ENCODE results near the gene ZDHHC3. TPM values are rescaled to one million over a fixed set of nuclear protein-coding genes. Genes with fewer than 3 reads are reported as not detected.

ZDHHC3 gene
- total and polyA plus RNA-seq, 3 donors from 2014 or later = 122 to 248 (median 164) TPM

DNA sequence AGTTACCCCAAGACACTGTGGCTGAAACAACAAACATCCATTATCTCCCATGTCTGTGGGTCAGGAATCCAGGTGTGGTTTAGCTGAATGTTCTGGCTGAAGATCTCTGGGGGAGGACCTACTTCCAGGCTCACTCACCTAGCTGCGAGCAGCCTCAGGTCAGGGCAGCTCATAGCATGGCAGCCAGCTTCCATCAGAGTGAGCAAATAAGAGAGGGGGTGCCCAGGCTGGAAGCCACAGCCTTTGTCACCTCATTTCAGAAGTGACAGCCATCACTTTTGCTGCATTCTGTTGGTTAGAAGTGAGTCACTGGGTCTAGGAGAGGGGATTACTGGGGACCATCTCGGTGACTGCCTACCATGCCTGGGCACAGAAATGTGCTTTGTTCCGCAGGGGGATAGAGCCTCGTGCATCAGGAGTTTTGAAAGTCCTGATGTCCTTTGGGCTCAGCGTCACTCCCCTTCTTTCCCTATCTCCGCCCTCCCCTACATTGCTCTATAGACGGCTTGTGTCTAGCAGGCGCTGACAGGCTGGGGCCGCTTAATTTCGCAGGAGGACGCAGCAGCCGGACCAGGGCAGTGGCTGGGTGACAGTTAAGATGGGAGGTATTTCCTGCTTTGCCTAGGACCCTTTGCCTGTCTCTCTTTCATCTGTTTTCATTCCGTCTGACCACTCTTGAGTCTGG is 76.1 kb downstream of the ZDHHC3 start:
- H3K27me3 ChIP-seq = no peaks in the 10 kb centered on the region
- H3K4me1 ChIP-seq = no peaks in the 10 kb centered on the region
- DNase-seq = no peak
- WGBS, 2 donors = 78 to 83% methylated on average over 13 of the region's 13 CpGs
- TF ChIP-seq POLR2A (IDR thresholded peaks at IDR 0.05) = no peak
- TF ChIP-seq, protein P1, sequence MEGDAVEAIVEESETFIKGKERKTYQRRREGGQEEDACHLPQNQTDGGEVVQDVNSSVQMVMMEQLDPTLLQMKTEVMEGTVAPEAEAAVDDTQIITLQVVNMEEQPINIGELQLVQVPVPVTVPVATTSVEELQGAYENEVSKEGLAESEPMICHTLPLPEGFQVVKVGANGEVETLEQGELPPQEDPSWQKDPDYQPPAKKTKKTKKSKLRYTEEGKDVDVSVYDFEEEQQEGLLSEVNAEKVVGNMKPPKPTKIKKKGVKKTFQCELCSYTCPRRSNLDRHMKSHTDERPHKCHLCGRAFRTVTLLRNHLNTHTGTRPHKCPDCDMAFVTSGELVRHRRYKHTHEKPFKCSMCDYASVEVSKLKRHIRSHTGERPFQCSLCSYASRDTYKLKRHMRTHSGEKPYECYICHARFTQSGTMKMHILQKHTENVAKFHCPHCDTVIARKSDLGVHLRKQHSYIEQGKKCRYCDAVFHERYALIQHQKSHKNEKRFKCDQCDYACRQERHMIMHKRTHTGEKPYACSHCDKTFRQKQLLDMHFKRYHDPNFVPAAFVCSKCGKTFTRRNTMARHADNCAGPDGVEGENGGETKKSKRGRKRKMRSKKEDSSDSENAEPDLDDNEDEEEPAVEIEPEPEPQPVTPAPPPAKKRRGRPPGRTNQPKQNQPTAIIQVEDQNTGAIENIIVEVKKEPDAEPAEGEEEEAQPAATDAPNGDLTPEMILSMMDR (IDR thresholded peaks at IDR 0.05) = no peak
- H3K36me3 ChIP-seq (ENCODE audit: low read depth, missing control alignments) = no peaks in the 10 kb centered on the region
- H3K4me3 ChIP-seq = no peak overlapping the region
- H3K9me3 ChIP-seq = no peaks in the 10 kb centered on the region
- no peak overlapping the region for H3K27ac ChIP-seq
- intact Hi-C loops (cut with DNase I; ENCODE audit: low total_unique reads) = no loop called here

DNA sequence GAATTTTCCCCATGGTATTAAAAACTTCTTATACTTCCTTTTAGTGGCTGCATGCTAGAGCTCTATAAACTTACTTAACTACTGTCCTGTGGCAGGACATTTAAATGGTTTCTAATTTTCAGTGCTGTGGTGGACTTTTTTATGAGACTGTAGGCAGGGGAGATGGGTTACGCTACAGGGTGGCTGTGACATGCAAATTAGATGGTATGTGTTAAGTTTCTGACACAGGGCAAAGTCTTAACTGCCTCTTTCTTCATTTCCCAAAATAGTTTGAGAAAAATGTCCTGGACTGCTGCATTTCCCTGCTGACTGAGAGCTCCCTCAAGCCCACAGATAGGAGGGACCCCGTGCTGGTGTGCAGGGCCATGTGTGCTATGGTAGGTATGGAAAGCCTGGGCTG is 79.5 kb downstream of the ZDHHC3 start:
- TF ChIP-seq, protein P1 (IDR thresholded peaks at IDR 0.05) = no peak
- TF ChIP-seq POLR2A (IDR thresholded peaks at IDR 0.05) = no peak
- Histone ChIP-seq H3K4me3 (no peak overlapping the region), H3K9me3 (no peaks in the 10 kb centered on the region), H3K4me1 (peaks cover 4% of the 10 kb centered on the region), H3K27ac (no peak overlapping the region), H3K36me3 (ENCODE audit: low read depth, missing control alignments) (no peaks in the 10 kb centered on the region), H3K27me3 (no peaks in the 10 kb centered on the region)
- intact Hi-C loops (cut with DNase I; ENCODE audit: low total_unique reads) = no loop called here
- WGBS, 2 donors = 74 to 93% methylated on average over 2 of the region's 2 CpGs
- DNase-seq = no peak

DNA sequence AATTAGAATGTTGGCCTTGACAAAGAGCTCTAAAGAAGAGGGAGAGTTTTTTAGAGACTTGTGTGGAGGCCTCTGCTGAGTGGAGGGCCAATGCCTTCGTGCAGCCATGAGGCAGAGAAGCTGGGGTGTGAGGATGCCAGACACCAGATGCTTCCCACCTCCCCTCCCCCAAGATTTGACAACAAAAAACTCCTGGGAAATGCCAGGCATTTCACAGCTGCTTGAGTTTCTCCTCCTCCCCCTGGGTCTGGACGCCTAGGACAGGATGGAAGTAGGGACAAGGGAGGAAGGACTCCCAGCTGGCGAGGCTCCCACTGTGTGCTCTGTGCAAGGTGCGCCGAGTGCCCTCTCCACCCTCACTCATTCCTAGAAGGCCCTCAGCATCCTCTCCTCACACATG is 81.5 kb downstream of the ZDHHC3 start:
- TF ChIP-seq, protein P1 (IDR thresholded peaks at IDR 0.05) = no peak
- no peak for TF ChIP-seq POLR2A (IDR thresholded peaks at IDR 0.05)
- no peak overlapping the region for H3K4me3 ChIP-seq
- intact Hi-C loops (cut with DNase I; ENCODE audit: low total_unique reads) = no loop called here
- no peaks in the 10 kb centered on the region for H3K36me3 ChIP-seq (ENCODE audit: low read depth, missing control alignments)
- H3K27me3 ChIP-seq = no peaks in the 10 kb centered on the region
- no peak overlapping the region for H3K27ac ChIP-seq
- peaks cover 4% of the 10 kb centered on the region for H3K4me1 ChIP-seq
- peak; percentile 16 for DNase-seq
- WGBS, 2 donors = 40 to 67% methylated on average over 5 of the region's 5 CpGs
- no peaks in the 10 kb centered on the region for H3K9me3 ChIP-seq

DNA sequence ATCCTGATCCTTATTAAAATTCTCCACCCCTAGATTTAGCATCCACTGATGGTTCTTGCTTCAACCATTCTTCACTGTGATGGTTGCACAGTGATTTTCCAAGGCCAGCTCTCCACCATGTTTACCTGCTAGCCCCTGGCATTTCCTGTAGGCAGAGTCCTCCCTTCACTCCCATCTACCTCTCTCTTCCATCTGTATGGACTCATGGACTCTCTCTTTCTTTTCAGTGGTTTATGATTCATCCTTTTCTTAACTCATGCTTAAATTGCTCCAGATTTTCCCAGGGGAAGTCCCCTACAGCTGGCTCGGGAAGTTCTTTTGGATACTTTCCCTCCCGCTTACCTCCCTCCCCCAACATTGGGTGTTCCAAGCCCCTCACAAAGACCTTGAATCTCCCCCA is 82.9 kb downstream of the ZDHHC3 start:
- no peaks in the 10 kb centered on the region for H3K36me3 ChIP-seq (ENCODE audit: low read depth, missing control alignments)
- no peak overlapping the region for H3K4me3 ChIP-seq
- H3K27me3 ChIP-seq = no peaks in the 10 kb centered on the region
- WGBS, 2 donors = 27 to 28% methylated on average over 2 of the region's 2 CpGs
- intact Hi-C loops (cut with DNase I; ENCODE audit: low total_unique reads) = no loop called here
- no peak for TF ChIP-seq POLR2A (IDR thresholded peaks at IDR 0.05)
- TF ChIP-seq, protein P1 (IDR thresholded peaks at IDR 0.05) = no peak
- peaks cover 4% of the 10 kb centered on the region for H3K4me1 ChIP-seq
- no peak overlapping the region for H3K27ac ChIP-seq
- DNase-seq = no peak
- H3K9me3 ChIP-seq = no peaks in the 10 kb centered on the region

DNA sequence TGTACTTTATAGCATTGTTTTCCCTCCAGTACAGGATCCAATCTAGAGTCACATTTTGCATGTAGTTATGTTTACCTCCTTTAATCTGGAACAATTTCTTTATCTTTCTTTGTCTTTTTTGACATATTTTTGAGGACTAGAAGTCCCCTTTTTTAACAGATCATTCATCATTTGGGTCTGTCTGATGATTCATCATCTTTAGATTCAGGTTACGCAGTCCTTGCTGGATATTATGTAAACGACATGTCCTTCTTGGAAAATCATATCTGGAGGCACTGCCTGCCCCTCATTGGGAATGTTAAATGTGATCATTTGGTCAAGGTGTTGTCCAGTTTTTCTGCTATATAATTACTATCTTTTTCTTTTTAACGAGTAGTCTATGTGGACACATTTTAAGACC is 83.3 kb downstream of the ZDHHC3 start:
- TF ChIP-seq POLR2A (IDR thresholded peaks at IDR 0.05) = no peak
- TF ChIP-seq, protein P1 (IDR thresholded peaks at IDR 0.05) = no peak
- no peak overlapping the region for H3K27ac ChIP-seq
- no peak for DNase-seq
- H3K4me3 ChIP-seq = no peak overlapping the region
- 69 to 81% methylated on average over 3 of the region's 3 CpGs for WGBS, 2 donors
- no peaks in the 10 kb centered on the region for H3K36me3 ChIP-seq (ENCODE audit: low read depth, missing control alignments)
- intact Hi-C loops (cut with DNase I; ENCODE audit: low total_unique reads) = no loop called here
- no peaks in the 10 kb centered on the region for H3K9me3 ChIP-seq
- no peaks in the 10 kb centered on the region for H3K27me3 ChIP-seq
- peaks cover 4% of the 10 kb centered on the region for H3K4me1 ChIP-seq
